A549 (cell line): Measurements from ENCODE around the gene NCAPH2.

Source experiments
- PHF8 ChIP-seq: fragments of 200-600 bp; sonication (generic); IDR thresholded peaks from 2 replicates; pipeline ENCODE4 v1.6.1; 2016; ENCODE audit warnings: low read depth, mild to moderate bottlenecking, antibody characterized with exemption, moderate library complexity, borderline replicate concordance
- POLR2A ChIP-seq: IDR thresholded peaks from 2 replicates; pipeline ENCODE4 v1.6.1; 2012; ENCODE audit warnings: mild to moderate bottlenecking, low read length
- RCOR1 ChIP-seq: fragments of 150-350 bp; IDR thresholded peaks from 2 replicates; pipeline ENCODE4 v1.6.1; 2014; ENCODE audit warnings: antibody characterized with exemption, low read length, low read depth
- TFCP2L1 ChIP-seq: fragments of 250-450 bp; sonication (Bioruptor Pico); IDR thresholded peaks from 2 replicates; pipeline ENCODE4 v1.5.0; 2021; ENCODE audit warnings: mild to moderate bottlenecking
- ZFP36 ChIP-seq: fragments of 450-650 bp; IDR thresholded peaks from 2 replicates; pipeline ENCODE4 v1.6.1; 2014; ENCODE audit warnings: borderline replicate concordance; ENCODE audit not compliant: partially characterized antibody
- TF ChIP-seq, protein P1 (sequence below): fragments of >200 bp; sonication (Bioruptor Twin); formaldehyde crosslinking; IDR thresholded peaks from 3 replicates; pipeline ENCODE4 v1.5.1; 2016

GRCh38 chr22:50516891-50517290, 8.9 kb downstream of the NCAPH2 start:
- no peak for TF ChIP-seq ZFP36
- no peak for TF ChIP-seq RCOR1
- no peak for TF ChIP-seq TFCP2L1 (CRISPR knock-in tag)
- no peak for TF ChIP-seq PHF8
- TF ChIP-seq, protein P1, sequence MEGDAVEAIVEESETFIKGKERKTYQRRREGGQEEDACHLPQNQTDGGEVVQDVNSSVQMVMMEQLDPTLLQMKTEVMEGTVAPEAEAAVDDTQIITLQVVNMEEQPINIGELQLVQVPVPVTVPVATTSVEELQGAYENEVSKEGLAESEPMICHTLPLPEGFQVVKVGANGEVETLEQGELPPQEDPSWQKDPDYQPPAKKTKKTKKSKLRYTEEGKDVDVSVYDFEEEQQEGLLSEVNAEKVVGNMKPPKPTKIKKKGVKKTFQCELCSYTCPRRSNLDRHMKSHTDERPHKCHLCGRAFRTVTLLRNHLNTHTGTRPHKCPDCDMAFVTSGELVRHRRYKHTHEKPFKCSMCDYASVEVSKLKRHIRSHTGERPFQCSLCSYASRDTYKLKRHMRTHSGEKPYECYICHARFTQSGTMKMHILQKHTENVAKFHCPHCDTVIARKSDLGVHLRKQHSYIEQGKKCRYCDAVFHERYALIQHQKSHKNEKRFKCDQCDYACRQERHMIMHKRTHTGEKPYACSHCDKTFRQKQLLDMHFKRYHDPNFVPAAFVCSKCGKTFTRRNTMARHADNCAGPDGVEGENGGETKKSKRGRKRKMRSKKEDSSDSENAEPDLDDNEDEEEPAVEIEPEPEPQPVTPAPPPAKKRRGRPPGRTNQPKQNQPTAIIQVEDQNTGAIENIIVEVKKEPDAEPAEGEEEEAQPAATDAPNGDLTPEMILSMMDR: no peak
- TF ChIP-seq POLR2A: no peak
